Kidney epithelial cell (primary cell): Measurements from ENCODE around the gene EPAS1. TPM values are rescaled to one million over a fixed set of nuclear protein-coding genes. Genes with fewer than 3 reads are reported as not detected.
A peak's percentile ranks its signal among the peaks of the same experiment; 100 is the strongest.

Experiments used
- DNase-seq: peaks from one replicate; pipeline ENCODE4 v3.0.0-alpha.2; 2010; ENCODE audit warnings: low read depth
- H3K27me3 ChIP-seq: 2 replicates; pipeline ENCODE4 v1.6.0; 2011; ENCODE audit warnings: low read length; ENCODE audit not compliant: control insufficient read depth, insufficient read depth
- H3K36me3 ChIP-seq: 2 replicates; pipeline ENCODE4 v1.5.1; 2011; ENCODE audit warnings: low read length; ENCODE audit not compliant: control insufficient read depth, insufficient read depth
- H3K4me3 ChIP-seq: 2 replicates; pipeline ENCODE4 v1.5.1; 2011; ENCODE audit warnings: low read depth, mild to moderate bottlenecking, control low read depth, low read length
- CTCF ChIP-seq: IDR thresholded peaks from 2 replicates; pipeline ENCODE4 v1.5.1; 2011; ENCODE audit warnings: mild to moderate bottlenecking, moderate library complexity, low read length, control low read depth, inconsistent platforms; ENCODE audit not compliant: insufficient read depth, poor library complexity, severe bottlenecking
- total RNA-seq: library from RNA; depleted of rRNA; stranded (reverse); fragments of >200 nt; gene quantifications from 2 replicates; pipeline ENCODE4 v1.2.3, GENCODE V29; 2015

EPAS1 gene
- total RNA-seq, 1 donor from 2014 or later, result 94.3 TPM

- Histone ChIP-seq H3K4me3 (no peak overlapping the region), H3K27me3 (no peaks in the 10 kb centered on the region), H3K36me3 (no peaks in the 10 kb centered on the region)
- TF ChIP-seq CTCF, result no peak
- DNase-seq, result no peak
Observed at GRCh38 chr2:46328291-46328690, 31.1 kb downstream of the EPAS1 start.

- DNase-seq, result no peak
- no peaks in the 10 kb centered on the region for H3K36me3 ChIP-seq
- H3K27me3 ChIP-seq, result no peaks in the 10 kb centered on the region
- no peak for TF ChIP-seq CTCF
- no peak overlapping the region for H3K4me3 ChIP-seq
Observed at GRCh38 chr2:46328829-46329228, 31.6 kb downstream of the EPAS1 start.

- Histone ChIP-seq H3K27me3 (no peaks in the 10 kb centered on the region), H3K4me3 (no peak overlapping the region), H3K36me3 (no peaks in the 10 kb centered on the region)
- no peak for DNase-seq
- no peak for TF ChIP-seq CTCF
Observed at GRCh38 chr2:46329340-46329739, 32.1 kb downstream of the EPAS1 start.

- H3K4me3 ChIP-seq, result no peak overlapping the region
- no peak for TF ChIP-seq CTCF
Observed at GRCh38 chr2:46329803-46330775, 32.9 kb downstream of the EPAS1 start.

GRCh38 chr2:46331109-46331766 lies 34.0 kb downstream of the EPAS1 start:
- Histone ChIP-seq H3K36me3 (no peaks in the 10 kb centered on the region), H3K4me3 (no peak overlapping the region), H3K27me3 (no peaks in the 10 kb centered on the region)
- no peak for TF ChIP-seq CTCF
- DNase-seq, result no peak

More at GRCh38 chr2:46329803-46330775, 32.9 kb downstream of the EPAS1 start:
- Histone ChIP-seq H3K27me3 (no peaks in the 10 kb centered on the region), H3K36me3 (no peaks in the 10 kb centered on the region)
- DNase-seq, result peak; percentile 93
